ENCODE data around the gene DLGAP1. TPM values are rescaled to one million over a fixed set of nuclear protein-coding genes. Genes with fewer than 3 reads are reported as not detected.

The DLGAP1 gene
- total RNA-seq, 1 experiment from 2014 or later = 17.3 TPM

- in situ Hi-C loops (cut with HindIII; ENCODE audit: low sequenced_read_pairs) = no loop called here
- peak; percentile 97 for DNase-seq (ENCODE audit: low spot score)
Observed at GRCh38 chr18:3794537-3795348, 660.4 kb downstream of the DLGAP1 start.

- in situ Hi-C loops (cut with HindIII; ENCODE audit: low sequenced_read_pairs) = no loop called here
- no peak for DNase-seq (ENCODE audit: low spot score)
Observed at GRCh38 chr18:3793545-3793944, 661.6 kb downstream of the DLGAP1 start.

- DNase-seq (ENCODE audit: low spot score) = no peak
- in situ Hi-C loops (cut with HindIII; ENCODE audit: low sequenced_read_pairs) = no loop called here
Observed at GRCh38 chr18:3793111-3793510, 662.0 kb downstream of the DLGAP1 start.

GRCh38 chr18:3792711-3793110, 662.4 kb downstream of the DLGAP1 start:
- in situ Hi-C loops (cut with HindIII; ENCODE audit: low sequenced_read_pairs) = no loop called here
- DNase-seq (ENCODE audit: low spot score) = peak; percentile 96

GRCh38 chr18:3791238-3791637, 663.9 kb downstream of the DLGAP1 start:
- no peak for DNase-seq (ENCODE audit: low spot score)
- in situ Hi-C loops (cut with HindIII; ENCODE audit: low sequenced_read_pairs) = no loop called here

- no peak for DNase-seq (ENCODE audit: low spot score)
- in situ Hi-C loops (cut with HindIII; ENCODE audit: low sequenced_read_pairs) = no loop called here
Observed at GRCh38 chr18:3790703-3791102, 664.4 kb downstream of the DLGAP1 start.

- in situ Hi-C loops (cut with HindIII; ENCODE audit: low sequenced_read_pairs) = no loop called here
- DNase-seq (ENCODE audit: low spot score) = no peak
Observed at GRCh38 chr18:3789525-3789924, 665.6 kb downstream of the DLGAP1 start.

- in situ Hi-C loops (cut with HindIII; ENCODE audit: low sequenced_read_pairs) = no loop called here
- DNase-seq (ENCODE audit: low spot score) = no peak
Observed at GRCh38 chr18:3784949-3785348, 670.2 kb downstream of the DLGAP1 start.

GRCh38 chr18:3782901-3783300, 672.2 kb downstream of the DLGAP1 start:
- in situ Hi-C loops (cut with HindIII; ENCODE audit: low sequenced_read_pairs) = no loop called here
- no peak for DNase-seq (ENCODE audit: low spot score)

- no peak for DNase-seq (ENCODE audit: low spot score)
- in situ Hi-C loops (cut with HindIII; ENCODE audit: low sequenced_read_pairs) = no loop called here
Observed at GRCh38 chr18:3777719-3778118, 677.4 kb downstream of the DLGAP1 start.

- in situ Hi-C loops (cut with HindIII; ENCODE audit: low sequenced_read_pairs) = no loop called here
- DNase-seq (ENCODE audit: low spot score) = no peak
Observed at GRCh38 chr18:3777122-3777521, 678.0 kb downstream of the DLGAP1 start.

- no peak for DNase-seq (ENCODE audit: low spot score)
- in situ Hi-C loops (cut with HindIII; ENCODE audit: low sequenced_read_pairs) = no loop called here
Observed at GRCh38 chr18:3775996-3776395, 679.1 kb downstream of the DLGAP1 start.

GRCh38 chr18:3773303-3773702, 681.8 kb downstream of the DLGAP1 start:
- in situ Hi-C loops (cut with HindIII; ENCODE audit: low sequenced_read_pairs) = loop anchor here (5.0 kb wide), 1 partner anchor 66 kb away; no protein-coding TSS in a partner anchor

GRCh38 chr18:3771121-3771971, 683.8 kb downstream of the DLGAP1 start:
- DNase-seq (ENCODE audit: low spot score) = peak; percentile 83
- in situ Hi-C loops (cut with HindIII; ENCODE audit: low sequenced_read_pairs) = loop anchor here (5.0 kb wide), 1 partner anchor 64 kb away; no protein-coding TSS in a partner anchor

More at GRCh38 chr18:3773303-3773702, 681.8 kb downstream of the DLGAP1 start:
- no peak for DNase-seq (ENCODE audit: low spot score)

- in situ Hi-C loops (cut with HindIII; ENCODE audit: low sequenced_read_pairs) = no loop called here
Observed at GRCh38 chr18:3761266-3761665, 693.8 kb downstream of the DLGAP1 start.

GRCh38 chr18:3760741-3761140, 694.4 kb downstream of the DLGAP1 start:
- no peak for DNase-seq (ENCODE audit: low spot score)
- in situ Hi-C loops (cut with HindIII; ENCODE audit: low sequenced_read_pairs) = no loop called here

More at GRCh38 chr18:3761266-3761665, 693.8 kb downstream of the DLGAP1 start:
- DNase-seq (ENCODE audit: low spot score) = no peak

GRCh38 chr18:3759099-3759498, 696.0 kb downstream of the DLGAP1 start:
- DNase-seq (ENCODE audit: low spot score) = no peak
- in situ Hi-C loops (cut with HindIII; ENCODE audit: low sequenced_read_pairs) = no loop called here

GRCh38 chr18:3758531-3758930, 696.6 kb downstream of the DLGAP1 start:
- in situ Hi-C loops (cut with HindIII; ENCODE audit: low sequenced_read_pairs) = no loop called here
- DNase-seq (ENCODE audit: low spot score) = no peak

GRCh38 chr18:3757361-3757760, 697.7 kb downstream of the DLGAP1 start:
- DNase-seq (ENCODE audit: low spot score) = no peak
- in situ Hi-C loops (cut with HindIII; ENCODE audit: low sequenced_read_pairs) = no loop called here

- in situ Hi-C loops (cut with HindIII; ENCODE audit: low sequenced_read_pairs) = no loop called here
- peak; percentile 67 for DNase-seq (ENCODE audit: low spot score)
Observed at GRCh38 chr18:3753106-3753505, 702.0 kb downstream of the DLGAP1 start.
